ENCODE measurements around the gene DTNBP1. TPM values are rescaled to one million over a fixed set of nuclear protein-coding genes. Genes with fewer than 3 reads are reported as not detected.

Gene DTNBP1
- total RNA-seq, 3 donors from 2014 or later = 14.6 to 22.0 (median 19.5) TPM

DNA sequence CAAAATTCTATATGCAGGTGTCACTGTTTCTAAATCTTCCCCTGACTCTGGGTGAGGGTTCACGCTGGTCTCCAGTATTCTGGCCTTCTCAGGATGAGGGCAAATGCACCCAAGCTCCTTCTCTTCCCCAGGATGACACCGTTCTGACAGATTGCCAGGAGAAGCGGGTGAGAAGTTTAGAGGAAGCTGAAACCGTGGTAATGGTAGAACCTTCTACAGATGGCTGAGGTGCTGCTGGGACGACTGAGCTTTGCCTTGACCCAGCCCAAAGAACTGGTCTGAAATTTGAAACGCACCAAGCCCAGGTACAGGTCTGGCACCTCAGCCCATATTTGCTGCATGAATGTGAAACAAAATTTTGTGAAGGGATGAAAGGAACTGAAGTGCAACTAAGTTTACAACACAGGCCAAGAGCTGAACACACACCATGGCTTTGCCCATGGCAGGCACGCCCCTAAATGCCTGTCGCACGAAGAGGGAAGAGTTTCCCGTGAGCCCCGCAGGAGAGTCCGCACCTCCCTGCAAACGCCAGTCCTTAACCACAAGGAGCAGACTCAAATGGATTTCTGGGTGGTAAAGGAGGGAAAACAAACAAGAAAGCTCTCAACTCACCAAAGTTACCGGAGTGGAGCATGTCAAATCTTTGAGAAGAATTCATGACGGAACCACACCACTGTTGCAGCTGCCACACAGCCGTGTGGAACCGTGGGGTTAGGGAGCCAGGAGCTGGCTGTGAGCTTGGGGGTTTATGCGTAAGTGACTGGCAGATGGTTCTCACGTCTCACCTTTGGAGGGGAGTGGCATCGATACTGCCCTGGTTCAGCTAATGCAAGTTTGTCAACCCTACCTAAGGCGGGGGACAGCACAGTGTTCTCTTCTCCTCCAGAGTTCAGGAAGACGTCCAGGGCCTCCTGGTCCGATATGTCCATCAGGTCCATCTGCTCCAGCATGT is 138.9 kb downstream of the DTNBP1 start:
- TF ChIP-seq, protein P1, sequence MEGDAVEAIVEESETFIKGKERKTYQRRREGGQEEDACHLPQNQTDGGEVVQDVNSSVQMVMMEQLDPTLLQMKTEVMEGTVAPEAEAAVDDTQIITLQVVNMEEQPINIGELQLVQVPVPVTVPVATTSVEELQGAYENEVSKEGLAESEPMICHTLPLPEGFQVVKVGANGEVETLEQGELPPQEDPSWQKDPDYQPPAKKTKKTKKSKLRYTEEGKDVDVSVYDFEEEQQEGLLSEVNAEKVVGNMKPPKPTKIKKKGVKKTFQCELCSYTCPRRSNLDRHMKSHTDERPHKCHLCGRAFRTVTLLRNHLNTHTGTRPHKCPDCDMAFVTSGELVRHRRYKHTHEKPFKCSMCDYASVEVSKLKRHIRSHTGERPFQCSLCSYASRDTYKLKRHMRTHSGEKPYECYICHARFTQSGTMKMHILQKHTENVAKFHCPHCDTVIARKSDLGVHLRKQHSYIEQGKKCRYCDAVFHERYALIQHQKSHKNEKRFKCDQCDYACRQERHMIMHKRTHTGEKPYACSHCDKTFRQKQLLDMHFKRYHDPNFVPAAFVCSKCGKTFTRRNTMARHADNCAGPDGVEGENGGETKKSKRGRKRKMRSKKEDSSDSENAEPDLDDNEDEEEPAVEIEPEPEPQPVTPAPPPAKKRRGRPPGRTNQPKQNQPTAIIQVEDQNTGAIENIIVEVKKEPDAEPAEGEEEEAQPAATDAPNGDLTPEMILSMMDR (IDR thresholded peaks at IDR 0.05) = no peak
- TF ChIP-seq POLR2A (IDR thresholded peaks at IDR 0.05) (no peak), POLR2AphosphoS5 (IDR thresholded peaks at IDR 0.05) (no peak)
- no peak for DNase-seq (ENCODE audit: low spot score in 2 of 2)

DNA sequence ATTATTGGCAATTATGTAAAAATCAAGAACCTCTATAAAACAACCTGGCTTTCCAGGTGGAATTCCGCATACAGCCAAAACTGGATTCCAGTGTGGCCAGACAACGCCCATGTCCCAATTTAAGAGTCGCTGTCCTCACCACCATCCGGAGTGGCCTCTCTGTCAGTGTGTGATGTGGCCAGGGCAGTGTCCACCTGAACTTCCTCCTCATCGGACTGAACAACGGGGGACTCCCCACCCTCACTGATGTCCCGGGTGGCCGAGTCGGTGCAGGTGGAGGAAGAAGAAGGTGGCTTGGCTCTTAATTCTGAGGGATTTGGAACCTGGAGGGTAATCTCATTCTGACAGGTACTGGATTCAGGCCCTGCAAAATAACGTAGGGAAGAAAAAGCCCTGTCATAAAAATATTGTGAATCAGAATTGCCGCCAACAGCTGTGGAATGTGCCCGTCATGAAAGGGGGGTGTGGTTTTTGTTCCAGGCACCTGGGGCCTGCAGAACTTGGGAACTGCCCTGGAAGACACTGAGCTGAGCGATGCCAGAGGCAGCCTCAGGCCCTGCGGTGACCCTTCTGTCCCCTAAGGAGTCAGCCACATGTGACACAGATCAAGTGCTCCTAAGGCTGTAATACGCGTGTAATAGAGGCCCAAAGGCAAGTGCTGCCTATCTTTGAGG is 139.8 kb downstream of the DTNBP1 start:
- Histone ChIP-seq H3K4me1 (no peaks in the 10 kb centered on the region), H3K9me3 (no peaks in the 10 kb centered on the region), H3K4me3 (no peak overlapping the region), H3K27me3 (no peaks in the 10 kb centered on the region), H3K27ac (no peak overlapping the region), H3K36me3 (no peaks in the 10 kb centered on the region)
- intact Hi-C loops (cut with DNase I; ENCODE audit: low total_unique reads) = no loop called here
- TF ChIP-seq POLR2A (IDR thresholded peaks at IDR 0.05) (no peak), POLR2AphosphoS5 (IDR thresholded peaks at IDR 0.05) (no peak)
- TF ChIP-seq, protein P1 (IDR thresholded peaks at IDR 0.05) = no peak
- DNase-seq (ENCODE audit: low spot score in 2 of 2) = peak in 1 of 2 donors; percentile 41

More for the DNA sequence above, 138.9 kb downstream of the DTNBP1 start:
- no peaks in the 10 kb centered on the region for H3K27me3 ChIP-seq
- no peak overlapping the region for H3K4me3 ChIP-seq
- H3K9me3 ChIP-seq = no peaks in the 10 kb centered on the region
- H3K27ac ChIP-seq = no peak overlapping the region
- H3K4me1 ChIP-seq = no peaks in the 10 kb centered on the region
- intact Hi-C loops (cut with DNase I; ENCODE audit: low total_unique reads) = no loop called here
- H3K36me3 ChIP-seq = no peaks in the 10 kb centered on the region

DNA sequence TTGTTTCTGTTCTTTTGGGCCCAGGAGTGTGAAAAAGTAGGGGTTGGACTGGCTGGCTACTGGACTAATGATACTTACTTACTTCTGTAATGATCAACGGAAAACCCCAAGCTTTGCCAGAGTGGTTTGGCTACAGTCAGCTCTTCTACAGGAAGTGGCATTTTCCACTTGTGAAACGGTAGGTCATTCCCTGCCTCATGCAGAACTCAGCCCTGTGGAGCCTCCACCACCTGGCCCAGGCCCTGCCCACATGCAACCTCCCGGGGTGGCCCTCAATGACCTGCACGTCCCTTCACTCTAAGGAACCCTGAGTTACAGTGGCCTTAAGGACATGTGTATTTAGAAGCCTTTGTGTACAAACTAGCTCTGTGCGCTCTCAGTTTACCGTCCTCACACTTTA is 140.4 kb downstream of the DTNBP1 start:
- DNase-seq (ENCODE audit: low spot score in 2 of 2) = peak in 1 of 2 donors; percentile 30
- Histone ChIP-seq H3K27ac (peak overlapping the region in 1 of 2 donors; percentile 23), H3K9me3 (no peaks in the 10 kb centered on the region), H3K4me3 (no peak overlapping the region), H3K4me1 (no peaks in the 10 kb centered on the region), H3K36me3 (no peaks in the 10 kb centered on the region), H3K27me3 (no peaks in the 10 kb centered on the region)
- intact Hi-C loops (cut with DNase I; ENCODE audit: low total_unique reads) = no loop called here
- no peak for TF ChIP-seq POLR2AphosphoS5 (IDR thresholded peaks at IDR 0.05)
- TF ChIP-seq POLR2A (IDR thresholded peaks at IDR 0.05) = no peak
- TF ChIP-seq, protein P1 (IDR thresholded peaks at IDR 0.05) = no peak

DNA sequence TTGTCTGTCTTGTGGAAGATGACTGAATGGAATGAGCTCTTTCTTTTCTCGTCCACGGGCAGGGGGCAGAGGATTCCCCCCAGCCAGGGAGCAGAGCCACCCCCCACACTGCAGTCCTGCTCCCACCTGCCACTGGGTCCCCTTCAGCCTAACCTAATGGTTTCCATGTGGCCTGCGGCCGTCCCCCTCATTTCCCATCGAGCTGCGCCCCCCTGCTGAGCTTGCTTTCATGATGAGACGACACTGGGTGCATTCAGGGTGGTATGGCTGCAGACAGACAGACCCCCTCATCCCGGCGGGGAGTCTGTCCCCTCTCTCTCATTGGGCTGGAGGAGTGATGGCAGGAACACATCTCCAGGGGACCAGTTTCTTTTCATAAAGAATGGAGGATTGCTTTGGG is 140.8 kb downstream of the DTNBP1 start:
- no peaks in the 10 kb centered on the region for H3K4me1 ChIP-seq
- no peaks in the 10 kb centered on the region for H3K9me3 ChIP-seq
- no peak overlapping the region for H3K4me3 ChIP-seq
- peaks cover 4% of the 10 kb centered on the region for H3K36me3 ChIP-seq
- peak in 1 of 2 donors; percentile 25 for DNase-seq (ENCODE audit: low spot score in 2 of 2)
- TF ChIP-seq, protein P1 (IDR thresholded peaks at IDR 0.05) = no peak
- TF ChIP-seq POLR2AphosphoS5 (IDR thresholded peaks at IDR 0.05) = no peak
- TF ChIP-seq POLR2A (IDR thresholded peaks at IDR 0.05) = no peak
- H3K27ac ChIP-seq = peak overlapping the region in 1 of 2 donors; percentile 23
- no peaks in the 10 kb centered on the region for H3K27me3 ChIP-seq
- intact Hi-C loops (cut with DNase I; ENCODE audit: low total_unique reads) = no loop called here

DNA sequence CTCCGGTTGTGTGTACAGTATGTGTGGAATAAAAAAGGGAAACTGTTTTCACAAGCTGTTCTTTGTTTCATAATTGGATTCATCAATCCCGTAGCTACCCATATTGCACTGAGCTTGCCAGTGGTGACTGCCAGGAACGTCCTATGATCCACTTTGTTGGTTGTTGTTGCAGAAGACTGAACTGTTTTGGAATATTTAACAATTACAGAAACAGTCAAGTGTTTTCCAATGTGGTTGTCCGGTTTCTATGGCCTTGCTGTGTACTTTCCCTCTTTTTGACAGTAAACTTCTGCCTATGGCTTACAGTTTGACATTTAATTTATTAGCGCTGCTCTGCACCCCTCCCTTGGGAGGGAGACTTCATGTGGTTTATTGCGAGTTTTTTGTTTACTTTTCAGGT is 141.2 kb downstream of the DTNBP1 start:
- Histone ChIP-seq H3K27ac (no peak overlapping the region), H3K36me3 (peaks cover 8% of the 10 kb centered on the region), H3K9me3 (no peaks in the 10 kb centered on the region), H3K4me1 (no peaks in the 10 kb centered on the region), H3K4me3 (no peak overlapping the region), H3K27me3 (no peaks in the 10 kb centered on the region)
- TF ChIP-seq, protein P1 (IDR thresholded peaks at IDR 0.05) = no peak
- TF ChIP-seq POLR2A (IDR thresholded peaks at IDR 0.05) (no peak), POLR2AphosphoS5 (IDR thresholded peaks at IDR 0.05) (no peak)
- intact Hi-C loops (cut with DNase I; ENCODE audit: low total_unique reads) = loop anchor here (2.0 kb wide), 1 partner anchor 73 kb away; no protein-coding TSS in a partner anchor
- no peak for DNase-seq (ENCODE audit: low spot score in 2 of 2)

Data from breast epithelium (tissue), 4 donors.